GM19452 (cell line): Measurements from ENCODE around the gene ARHGDIA.

Experiments used
- ATAC-seq: cut with Tn5 transposase; IDR thresholded peaks from one replicate; pipeline ENCODE4 v1.9.1; 2021; ENCODE audit not compliant: unreplicated experiment

Gene ARHGDIA

DNA sequence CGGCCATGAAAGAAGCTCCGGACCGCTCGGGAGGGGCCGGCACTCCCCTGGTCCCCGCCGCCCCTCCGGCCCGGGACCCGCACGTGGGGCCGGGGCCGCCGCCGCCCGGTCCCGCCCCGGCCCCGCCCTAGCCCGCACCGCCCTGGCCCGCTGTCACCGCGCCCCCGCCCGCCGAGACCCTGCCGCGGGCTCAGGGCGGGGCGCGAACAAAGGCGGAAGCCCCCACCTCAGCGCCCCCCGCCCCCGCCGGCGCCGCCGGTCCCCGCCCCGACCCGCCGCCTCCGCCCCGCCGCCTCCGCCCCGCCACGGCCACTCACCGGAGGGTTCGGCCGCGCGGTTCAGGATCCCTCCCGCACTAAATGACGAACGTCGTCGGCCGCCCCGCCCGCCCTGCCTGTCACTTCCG is at the start of gene ARHGDIA:
TSS of gene ARHGDIA (minus strand) at position 357 of the 406 bp plus-strand sequence. CDS start 1,407 bp downstream, outside the sequence.
- ATAC-seq = peak; percentile 25

DNA sequence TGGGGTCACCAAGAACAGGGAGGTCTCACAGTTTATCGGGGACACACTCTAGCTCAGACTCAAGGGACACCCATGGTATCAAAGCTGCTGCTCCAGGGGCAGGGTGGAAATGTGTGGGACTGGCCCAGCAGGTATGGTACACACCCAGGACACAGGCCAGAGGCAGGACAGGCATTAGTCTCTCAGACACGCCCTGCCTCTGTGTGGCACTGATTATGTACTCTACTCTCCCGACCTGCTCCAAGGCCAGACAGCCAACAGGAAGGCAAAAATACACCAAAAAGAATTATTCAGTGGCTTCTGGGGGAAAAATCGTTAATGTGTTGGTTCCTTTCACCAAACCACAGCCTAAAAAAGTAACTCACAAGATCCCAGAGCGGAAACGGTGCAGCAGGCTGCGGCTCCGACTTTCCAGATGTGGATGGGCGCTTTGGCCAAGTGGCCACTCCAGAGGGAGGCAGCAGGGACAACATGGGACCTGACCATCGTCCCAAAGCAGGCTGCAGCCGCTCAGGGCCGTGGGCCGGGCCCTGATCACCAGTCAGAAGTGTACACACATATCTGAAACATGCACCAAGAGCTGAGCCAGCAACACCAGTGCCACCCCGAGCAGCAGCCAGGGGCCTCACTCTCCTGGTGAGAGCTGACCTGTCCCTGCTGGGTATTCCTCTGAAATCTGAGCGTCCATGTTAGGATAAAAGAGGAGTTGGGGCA is 47.9 kb upstream of the ARHGDIA start:
- ATAC-seq = no peak

DNA sequence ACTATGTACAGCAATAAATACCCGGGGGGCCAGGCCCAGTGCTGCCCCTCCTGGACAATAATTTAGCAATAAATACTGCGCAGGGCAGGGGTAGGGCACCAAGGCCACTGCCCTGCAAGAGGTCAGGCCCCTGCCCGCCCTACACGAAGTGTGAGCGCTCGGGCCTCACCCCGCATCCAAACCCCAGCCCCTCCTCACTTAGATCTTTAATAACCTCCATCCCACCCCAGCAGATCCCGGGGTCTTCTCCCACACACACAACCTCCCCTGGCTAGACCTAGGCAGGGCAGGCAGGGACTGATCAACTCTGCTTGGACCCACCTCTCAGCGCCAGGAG is 47.2 kb upstream of the ARHGDIA start:
- ATAC-seq = peak; percentile 7

DNA sequence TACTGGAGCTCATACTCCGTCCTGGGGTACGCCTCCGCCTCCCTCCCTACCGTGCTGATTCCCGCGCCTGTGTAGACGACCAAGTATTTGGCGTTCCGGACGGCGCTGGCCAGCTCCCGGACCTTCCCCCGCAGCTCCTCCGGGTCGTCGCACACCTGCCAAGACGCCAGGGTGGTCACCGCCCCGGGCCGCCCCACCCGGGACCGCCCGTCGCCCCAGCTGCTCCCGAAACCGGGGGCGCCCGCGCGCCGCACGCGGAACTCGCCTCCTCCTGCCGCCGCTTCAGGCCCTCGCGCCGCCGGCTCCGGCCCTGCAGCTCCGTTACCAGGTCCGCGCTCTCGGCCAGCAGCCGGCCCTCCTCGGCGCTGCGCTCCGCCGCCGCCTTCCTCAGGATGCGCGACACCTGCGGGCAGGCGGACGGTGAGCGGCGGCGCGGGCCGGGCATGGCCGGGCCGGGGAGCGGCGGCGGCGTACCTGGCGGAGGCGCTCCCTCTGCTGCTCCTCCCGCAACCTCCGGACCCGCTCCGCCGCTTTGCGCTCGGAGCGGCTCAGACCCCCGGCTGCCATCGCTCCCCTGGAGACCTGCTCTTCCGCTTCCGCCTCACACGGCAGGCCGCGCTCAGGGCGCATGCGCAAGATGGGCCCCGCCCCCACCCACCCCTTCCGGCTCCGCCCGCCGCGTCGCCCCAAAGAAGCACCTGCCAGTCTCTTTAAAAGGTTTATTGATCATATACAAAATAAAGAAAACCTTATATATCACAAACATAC is 46.6 kb upstream of the ARHGDIA start, which contains the start of gene SIRT7:
TSS of gene SIRT7 (minus strand) at position 612 of the 768 bp plus-strand sequence. CDS start at position 567, 45 bp downstream.
- ATAC-seq = peak; percentile 70

DNA sequence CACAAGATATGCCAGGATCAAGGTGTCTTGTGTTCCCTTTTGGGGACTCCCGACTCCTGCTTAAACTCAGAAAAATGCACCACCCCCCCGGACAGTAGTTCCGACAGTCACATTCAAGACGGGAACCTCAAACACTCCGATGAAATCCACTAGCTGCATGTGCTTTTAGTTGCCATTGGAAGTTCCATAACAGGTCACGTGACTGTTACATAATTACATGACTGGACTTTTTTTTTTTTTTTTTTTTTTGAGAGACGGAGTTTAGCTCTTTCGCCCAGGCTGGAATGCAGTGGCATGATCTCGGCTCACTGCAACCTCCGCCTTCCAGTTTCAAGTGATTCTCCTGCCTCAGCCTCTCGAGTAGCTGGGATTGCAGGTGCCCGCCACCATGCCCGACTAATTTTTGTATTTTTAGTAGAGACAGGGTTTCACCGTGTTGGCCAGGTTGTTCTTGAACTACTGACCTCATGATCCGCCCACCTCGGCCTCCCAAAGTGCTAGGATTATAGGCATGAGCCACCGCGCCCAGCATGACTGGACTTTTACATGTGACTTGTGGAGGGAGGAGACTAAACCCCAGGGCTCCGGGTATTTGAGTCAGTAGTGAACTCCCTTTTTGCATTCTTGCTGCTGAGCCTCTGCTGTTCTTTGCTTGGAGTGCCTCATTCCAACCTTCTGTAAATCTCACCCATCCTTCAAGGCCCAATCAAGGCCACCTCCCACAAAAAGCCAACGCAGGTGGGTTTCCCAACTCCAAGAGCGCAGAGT is 45.3 kb upstream of the ARHGDIA start:
- no peak for ATAC-seq

DNA sequence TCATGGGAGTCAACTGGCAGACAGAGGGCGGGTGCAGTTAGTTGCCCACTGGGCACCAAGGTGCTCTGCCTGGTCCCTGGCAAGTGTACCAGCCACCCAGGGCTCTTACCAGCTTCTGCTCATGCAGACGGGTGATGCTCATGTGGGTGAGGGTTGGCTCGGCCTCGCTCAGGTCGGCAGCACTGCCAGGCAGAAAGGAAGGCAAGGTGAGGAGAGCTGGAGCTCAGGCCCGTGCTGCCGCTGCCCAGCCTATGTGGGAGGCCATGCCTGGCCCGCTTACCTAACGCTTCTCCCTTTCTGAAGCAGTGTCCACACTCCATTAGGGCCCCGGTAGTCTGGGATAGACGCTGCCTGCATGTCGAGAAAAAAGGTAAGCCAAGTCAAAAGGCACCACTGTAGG is 44.2 kb upstream of the ARHGDIA start:
- ATAC-seq = no peak

DNA sequence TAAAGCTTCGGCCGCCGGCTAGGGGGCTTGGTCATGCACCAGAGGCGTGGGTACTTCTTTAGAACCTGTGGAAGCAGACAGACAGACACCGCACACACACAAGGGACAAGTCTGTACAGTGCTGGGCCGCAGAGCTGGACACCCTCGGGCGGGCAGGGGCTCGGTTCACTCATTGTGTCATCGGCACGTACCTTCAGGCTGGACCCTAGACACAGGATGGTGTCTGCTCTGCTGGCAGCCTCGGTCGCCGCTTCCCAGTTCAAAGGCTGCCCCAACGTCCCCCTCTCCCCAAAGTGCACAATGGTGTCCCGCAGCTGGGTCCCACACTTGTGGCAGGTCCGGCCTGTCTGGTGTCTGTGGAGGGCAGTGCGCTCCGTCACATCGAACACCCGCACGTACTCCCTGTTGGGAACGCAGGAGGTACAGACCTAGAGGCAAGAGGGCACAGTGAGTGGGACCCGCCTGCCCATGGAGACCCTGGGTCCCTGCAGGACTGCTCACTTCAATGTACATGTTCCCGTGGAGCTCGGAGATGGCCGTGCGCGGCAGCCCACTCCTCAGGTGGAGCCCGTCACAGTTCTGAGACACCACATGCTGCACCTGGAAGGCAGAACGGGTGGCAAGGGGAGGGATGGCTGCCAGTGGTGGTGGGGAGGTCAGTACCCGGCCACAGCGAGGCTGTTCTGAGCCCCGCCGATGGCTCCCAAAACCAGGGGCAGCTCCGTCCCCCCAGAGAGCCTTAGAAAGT is 43.1 kb upstream of the ARHGDIA start:
- no peak for ATAC-seq

DNA sequence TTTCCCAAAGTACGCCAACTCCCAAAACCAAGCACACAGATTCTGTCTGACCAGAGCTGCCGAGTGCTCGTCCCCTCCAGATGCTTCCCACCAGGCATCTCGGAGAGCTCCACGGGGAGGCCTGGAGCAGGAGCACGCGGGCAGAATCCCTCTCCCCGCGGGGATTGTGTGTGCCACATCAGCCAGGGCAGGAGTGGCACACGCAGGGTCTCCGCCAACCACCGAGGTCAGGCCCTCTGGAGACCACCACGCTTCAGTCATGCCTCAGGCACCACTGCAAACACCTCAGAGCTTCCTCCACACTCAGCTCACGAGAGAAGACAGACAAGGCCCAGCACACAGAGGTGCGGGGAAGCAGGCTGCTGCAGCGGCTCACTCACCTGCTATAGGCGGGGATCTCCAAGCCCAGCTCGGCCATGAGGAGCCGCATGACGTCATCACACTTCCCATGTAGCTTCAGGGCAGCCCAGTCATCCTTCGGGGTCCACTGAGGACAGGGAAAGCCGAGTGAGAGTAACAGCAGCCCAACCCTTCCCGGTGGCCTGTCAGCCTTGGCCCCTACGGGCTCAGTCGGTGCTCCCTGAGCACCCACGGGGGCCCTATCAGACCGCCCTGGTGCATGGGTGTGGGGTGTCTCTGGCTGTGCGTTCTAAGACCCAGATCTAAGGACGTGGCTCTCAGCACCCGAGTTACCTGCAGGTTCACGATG is 42.4 kb upstream of the ARHGDIA start:
- no peak for ATAC-seq

DNA sequence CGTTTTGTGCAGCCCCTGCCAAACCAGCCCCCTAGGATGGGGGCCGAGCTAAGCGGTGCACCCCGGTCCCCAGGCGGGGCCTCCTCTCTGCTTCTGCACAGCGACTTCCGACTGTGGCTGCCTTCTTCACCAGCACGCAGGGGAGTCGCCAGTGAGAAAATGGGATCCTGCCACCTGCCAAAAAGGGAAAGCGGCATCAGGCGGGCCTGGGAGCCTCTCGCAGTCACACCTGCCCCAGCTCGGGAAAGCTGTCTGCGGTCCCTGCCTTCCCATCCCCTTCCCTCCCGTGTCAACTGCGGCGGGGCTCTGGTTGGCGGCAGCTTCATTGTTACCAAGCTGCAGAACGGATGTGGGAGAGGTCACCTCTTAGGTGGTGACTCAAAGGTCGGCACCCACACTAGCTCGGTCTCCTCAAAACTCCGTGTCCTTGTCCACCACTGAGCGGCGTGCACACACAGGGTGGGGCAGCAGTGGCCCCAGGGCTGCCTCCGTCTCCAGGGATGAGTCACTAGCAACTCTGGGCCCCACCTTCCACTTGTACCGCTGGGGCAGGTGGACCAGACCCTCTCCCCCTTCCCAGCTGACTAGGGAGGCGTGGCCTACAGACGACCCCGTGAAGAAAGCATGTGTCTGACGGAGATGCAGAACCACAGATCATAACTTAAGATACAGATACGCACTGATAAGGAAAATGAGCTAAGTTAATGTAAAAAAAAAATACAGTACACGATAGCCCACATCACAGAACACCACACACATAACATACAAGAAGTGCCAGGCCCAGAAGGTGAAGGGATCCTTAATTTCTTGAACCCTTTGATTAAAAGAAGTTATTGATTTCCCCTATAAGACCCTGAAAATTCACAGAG is 41.5 kb upstream of the ARHGDIA start:
- no peak for ATAC-seq

DNA sequence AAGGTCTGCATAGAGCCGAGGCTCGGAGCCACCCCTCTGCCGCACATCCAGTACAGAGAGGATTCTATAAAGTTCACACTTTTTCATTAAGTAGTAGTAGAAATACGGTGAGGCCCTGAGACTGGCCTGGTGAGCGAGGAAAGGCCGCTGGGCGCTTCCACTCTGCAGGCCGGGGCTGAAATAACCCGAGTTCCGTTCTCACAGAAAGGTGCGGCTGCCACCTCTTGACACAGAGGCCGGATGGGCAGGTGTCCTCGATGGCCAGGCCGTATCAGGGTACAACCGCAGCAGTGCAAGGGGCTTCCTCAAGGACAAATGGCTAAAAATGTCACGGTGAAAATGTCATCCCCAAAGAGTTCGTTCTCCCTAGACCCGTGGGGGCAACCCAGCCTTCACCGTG is 40.8 kb upstream of the ARHGDIA start:
- no peak for ATAC-seq

DNA sequence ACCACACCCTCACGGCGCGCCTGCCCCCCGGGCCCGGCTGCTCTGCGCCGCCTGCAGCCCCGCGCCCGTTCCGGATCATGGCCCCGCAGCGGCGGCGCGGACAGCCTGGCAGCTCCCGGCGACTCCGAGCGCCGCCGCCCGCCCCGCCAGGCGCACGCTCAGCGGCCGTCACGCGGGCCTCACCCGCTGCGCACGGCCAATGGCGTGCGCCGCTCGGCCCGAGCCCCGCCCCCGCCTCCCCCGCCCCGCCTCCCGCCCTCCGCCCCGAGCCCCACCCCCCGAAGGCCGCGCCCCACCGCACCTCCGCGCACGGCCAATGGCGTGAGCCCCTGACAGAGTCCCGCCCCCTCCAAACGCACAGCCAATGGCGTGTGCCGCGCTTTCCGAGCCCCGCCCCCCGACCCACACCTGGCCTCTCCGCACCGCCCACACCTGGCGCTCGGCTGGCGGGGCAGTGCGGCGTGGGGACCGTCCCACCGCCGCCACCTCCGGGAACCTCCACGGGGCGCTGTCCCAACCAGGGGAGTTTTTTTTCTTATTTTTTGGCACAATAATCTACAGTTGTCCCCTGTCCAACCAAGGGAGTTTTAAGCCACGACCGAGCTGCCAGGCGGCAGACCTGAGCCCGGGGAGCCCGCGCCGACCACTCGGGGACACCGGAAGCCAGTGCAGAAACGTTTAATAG is 40.3 kb upstream of the ARHGDIA start, which contains the start of gene PCYT2:
TSS of gene PCYT2 (minus strand) at position 123 of the 685 bp plus-strand sequence. CDS start at position 79, 44 bp downstream.
- peak; percentile 57 for ATAC-seq

DNA sequence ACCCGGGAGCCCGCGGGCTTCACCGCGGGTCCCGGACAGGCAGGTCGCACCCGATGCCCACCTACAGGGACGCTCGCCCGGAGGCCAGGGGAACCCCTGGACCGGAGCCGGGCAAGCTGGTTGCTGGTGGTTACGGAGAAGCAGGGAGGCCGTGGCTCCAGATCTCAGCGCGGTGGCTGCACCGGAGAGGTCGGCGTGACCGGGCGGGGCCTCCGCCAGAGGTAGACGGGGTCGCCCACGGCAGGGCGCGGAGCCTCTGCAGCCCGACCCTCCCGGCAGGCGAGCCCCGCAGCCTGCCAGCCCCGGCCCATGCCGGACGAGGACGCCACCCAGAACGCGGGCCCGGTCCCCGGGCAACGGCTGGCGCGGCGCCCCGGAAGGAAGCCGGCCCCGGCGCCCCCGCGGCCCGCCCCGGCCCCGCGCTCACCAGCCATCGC is 39.7 kb upstream of the ARHGDIA start:
- peak; percentile 35 for ATAC-seq

DNA sequence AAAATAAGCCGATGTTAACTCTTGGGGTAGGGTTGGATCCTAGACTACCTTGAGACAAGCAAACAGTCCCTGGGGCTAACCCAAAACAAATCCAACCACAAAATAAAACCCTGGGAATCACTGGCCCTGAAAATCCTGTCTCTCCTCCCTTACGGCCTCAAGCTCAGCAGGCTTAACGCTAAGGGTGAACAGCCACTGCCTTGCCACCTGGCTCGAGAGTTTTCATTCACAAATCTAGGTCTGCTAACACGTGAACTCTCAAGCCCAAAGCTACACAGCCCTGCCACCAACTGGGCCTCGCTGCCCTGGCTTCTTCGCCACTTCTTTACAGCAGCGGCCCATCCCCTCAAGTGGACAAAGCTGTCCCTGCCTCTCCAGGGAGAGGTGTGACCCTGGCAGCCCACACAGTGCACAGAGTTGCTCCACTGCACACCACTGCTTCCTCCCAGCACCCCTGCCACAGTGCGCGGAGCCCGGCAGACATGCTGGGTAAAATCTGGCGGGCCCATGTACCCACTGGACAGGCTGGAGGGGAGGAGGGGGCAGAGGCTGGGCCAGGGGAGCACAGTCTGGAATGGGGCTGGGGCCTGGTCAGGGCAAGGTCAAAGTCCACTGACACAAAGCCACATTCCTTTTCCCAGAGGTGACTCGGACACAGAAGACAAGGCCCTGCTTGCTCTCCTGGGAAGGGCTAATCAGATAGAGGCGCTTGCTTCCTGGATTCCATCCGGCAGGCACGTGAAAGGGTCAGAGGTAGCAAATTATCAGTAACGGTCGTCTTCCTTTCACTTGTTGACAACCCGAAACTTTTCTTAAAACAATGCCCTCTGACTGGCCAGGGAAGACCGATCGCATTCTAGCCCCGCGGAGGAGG is 39.1 kb upstream of the ARHGDIA start:
- ATAC-seq = no peak

DNA sequence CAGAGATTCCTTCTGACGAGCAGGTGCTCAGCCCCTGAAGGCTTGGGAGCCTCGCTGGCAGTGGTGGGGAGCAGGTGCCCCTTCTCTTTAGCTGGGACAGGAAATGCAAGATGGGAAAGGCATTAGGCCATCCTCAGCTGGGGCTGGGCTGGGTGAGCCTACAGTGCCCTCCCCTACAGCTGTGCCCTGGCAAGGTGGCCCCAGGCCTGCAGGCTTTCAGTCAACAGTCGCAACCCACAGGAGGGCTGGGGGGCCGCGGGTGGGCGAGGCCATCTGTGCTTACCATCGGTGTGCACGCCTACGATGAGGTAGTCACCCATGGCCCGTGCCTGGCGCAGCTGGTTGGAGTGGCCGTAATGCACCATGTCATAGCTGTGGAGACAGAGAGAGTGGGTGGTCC is 38.1 kb upstream of the ARHGDIA start:
- no peak for ATAC-seq

DNA sequence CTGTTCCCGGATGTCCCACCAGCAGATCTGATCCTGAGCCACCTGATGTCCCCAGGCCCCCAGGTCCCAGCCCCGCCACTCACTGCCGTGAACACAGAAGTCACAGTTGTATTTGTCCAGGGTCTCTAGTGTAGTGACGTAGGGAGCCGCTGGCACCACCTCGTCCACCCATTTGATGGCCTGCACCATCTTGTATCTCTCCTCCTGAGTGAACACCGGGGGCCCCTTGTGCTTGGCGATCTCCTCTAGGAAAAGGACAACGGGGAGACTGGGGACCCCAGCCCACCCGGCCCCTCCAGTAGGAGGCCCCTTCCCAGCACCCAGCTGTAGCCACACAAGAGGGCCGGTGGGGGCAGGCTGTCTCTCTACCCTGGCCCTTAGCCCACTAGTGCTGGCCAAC is 37.7 kb upstream of the ARHGDIA start:
- ATAC-seq = no peak

DNA sequence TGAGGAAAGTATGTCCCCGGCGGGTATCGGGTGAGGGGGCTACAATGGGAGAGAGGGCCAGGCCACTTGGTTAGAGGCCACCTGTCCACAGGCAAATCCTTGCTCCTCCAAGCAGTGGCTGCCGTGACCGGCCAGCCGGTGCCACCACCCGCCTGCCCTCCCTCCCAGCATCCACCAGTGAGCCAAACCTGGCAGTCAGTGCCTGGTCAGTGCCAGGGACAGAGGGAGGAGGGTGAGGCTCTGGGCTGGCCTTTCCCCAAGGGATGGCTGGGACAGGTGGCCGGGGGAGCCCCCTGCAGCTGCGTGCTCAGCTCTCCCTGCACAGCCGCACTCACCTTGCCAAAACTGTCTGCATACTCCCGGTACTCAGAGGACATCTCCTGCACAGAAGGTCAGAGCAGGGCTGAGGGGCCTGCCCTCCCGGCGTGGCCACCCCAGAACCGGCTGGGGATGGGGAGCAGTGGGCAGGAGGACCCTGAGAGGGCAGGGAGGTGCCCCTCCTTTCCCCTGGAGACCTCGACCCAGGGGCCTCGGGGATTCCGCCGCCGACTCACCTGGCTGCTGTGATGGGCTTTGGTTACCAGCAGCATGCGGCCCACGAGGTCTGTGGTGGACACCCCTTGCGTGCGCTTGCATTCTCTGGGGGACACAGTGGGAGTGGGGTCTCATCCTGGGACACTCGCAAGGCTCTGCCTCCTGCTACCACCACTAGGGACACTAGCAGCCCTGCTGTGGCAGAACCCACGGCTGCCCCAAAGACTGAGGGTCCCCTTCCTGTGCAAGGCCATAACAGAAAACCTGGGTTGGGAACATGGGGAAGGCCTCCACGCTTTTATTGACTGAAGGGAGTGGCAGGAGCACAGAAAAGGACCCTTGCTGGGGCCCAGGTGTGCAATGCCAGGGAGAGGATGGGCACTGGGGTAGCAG is 36.3 kb upstream of the ARHGDIA start:
- ATAC-seq = no peak
